ENCODE data around the gene C2CD4D. TPM values are rescaled to one million over a fixed set of nuclear protein-coding genes. Genes with fewer than 3 reads are reported as not detected.

Gene C2CD4D
- polyA plus RNA-seq, 4 donors: 0.46 to 0.62 TPM; not detected in 2

DNA sequence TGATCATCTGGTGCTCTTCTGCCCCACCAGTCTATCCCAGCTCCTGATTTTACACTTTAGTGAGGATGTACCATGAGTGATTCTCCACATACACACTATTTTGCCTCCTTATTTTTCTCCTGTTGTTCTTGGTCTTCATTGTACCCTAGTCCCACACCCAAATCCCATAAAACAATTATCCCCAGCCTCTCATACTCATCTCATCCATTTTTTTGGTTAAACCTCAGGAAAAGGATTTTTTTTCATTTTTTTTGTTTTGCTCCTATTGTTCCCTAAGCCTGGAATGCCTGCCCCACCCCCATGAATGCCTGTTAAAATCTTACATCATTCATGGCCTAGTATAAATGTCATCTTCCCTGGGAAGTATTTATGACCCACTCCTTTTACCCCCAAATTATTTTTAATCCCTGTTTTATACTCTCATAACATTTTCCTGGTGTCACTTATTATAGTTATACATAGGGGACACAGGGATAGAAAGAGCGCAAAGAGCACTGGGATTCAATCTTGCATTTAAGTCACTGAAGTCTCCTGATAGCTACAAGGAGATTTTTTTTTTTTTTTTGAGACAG, 29.5 kb downstream of the C2CD4D start:
- Histone ChIP-seq H3K4me3 (ENCODE audit: low read depth in 1 of 3, low read length in 3 of 3) (no peak overlapping the region), H3K27ac (ENCODE audit: low read depth in 1 of 3, low read length in 2 of 3) (no peak overlapping the region), H3K4me1 (ENCODE audit: control insufficient read depth in 3 of 3, insufficient read depth in 2 of 3, low read depth in 1 of 3, low read length in 2 of 3) (no peaks in the 10 kb centered on the region), H3K36me3 (ENCODE audit: control insufficient read depth in 3 of 3, insufficient read depth in 2 of 3, low read depth in 1 of 3, low read length in 3 of 3) (peaks cover 0 to 5% (median 2%) of the 10 kb centered on the region in 3 donors), H3K27me3 (ENCODE audit: control insufficient read depth in 3 of 3, insufficient read depth in 3 of 3, low read length in 3 of 3) (peaks cover 0 to 7% (median 0%) of the 10 kb centered on the region in 3 donors), H3K9me3 (ENCODE audit: control insufficient read depth in 2 of 2, insufficient read depth in 1 of 2, low read depth in 1 of 2, low read length in 1 of 2) (no peaks in the 10 kb centered on the region)
- DNase-seq (no peak), FAIRE-seq (no peak)
- 96 to 97% (median 97%) methylated on average over 1 of the region's 1 CpG for WGBS, 3 donors

DNA sequence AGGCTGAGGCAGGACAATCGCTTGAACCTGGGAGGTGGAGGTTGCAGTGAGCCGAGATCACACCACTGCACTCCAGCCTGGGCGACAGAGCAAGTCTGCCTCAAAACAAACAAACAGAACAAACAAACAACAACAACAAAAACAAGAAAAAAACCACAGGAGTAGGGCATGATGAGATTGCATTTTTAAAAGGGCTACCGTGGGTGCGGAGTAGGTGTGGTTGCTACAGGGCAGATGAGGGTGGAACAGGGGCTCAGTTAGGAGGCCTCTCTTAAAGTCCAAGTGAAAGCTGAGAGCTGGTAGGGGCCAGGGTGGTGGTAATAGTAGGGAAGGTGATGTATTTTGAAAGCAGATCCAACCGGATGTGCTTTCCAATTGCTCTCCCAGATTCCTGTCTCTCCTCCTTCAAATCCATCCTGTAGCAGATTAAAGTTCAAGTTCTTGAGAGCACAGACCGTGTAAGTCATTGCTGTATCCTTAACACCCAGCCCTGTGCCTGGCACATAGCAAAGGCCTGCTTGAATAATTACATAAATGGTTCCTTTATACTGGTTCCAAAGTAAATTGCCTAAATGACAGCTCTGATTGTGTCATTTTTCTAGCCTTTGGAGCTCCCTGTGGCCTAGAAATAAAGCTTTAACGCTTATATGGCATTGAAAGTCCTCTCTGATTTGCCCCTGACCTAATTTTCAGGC, 30.2 kb downstream of the C2CD4D start:
- H3K27ac ChIP-seq (ENCODE audit: low read depth in 1 of 3, low read length in 2 of 3): no peak overlapping the region
- DNase-seq (no peak), FAIRE-seq (no peak)
- peaks cover 0 to 12% (median 0%) of the 10 kb centered on the region in 3 donors for H3K27me3 ChIP-seq (ENCODE audit: control insufficient read depth in 3 of 3, insufficient read depth in 3 of 3, low read length in 3 of 3)
- H3K4me3 ChIP-seq (ENCODE audit: low read depth in 1 of 3, low read length in 3 of 3): no peak overlapping the region
- peaks cover 0 to 5% (median 0%) of the 10 kb centered on the region in 3 donors for H3K36me3 ChIP-seq (ENCODE audit: control insufficient read depth in 3 of 3, insufficient read depth in 2 of 3, low read depth in 1 of 3, low read length in 3 of 3)
- H3K4me1 ChIP-seq (ENCODE audit: control insufficient read depth in 3 of 3, insufficient read depth in 2 of 3, low read depth in 1 of 3, low read length in 2 of 3): no peaks in the 10 kb centered on the region
- H3K9me3 ChIP-seq (ENCODE audit: control insufficient read depth in 2 of 2, insufficient read depth in 1 of 2, low read depth in 1 of 2, low read length in 1 of 2): no peaks in the 10 kb centered on the region
- 61 to 70% (median 66%) methylated on average over 8 of the region's 8 CpGs for WGBS, 3 donors

DNA sequence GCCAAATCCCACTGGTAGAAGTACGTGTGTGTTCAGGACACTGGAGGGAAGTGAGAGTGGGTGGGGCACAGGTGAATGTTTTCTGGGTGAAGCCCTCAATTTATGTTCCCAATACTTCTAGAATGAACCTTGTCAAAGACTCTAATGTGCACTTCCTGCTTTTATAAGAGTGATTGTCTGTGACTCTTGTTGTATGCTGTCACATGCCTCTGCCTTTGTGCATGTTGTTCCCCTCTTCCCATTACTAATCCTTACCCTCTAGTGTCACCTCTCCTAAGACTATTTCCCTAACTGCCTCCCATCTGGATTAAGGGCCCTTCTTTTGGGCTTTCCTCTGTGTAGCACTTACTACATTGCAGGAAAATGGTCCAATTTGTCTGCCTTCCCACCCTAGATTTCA, 31.9 kb downstream of the C2CD4D start:
- Histone ChIP-seq H3K9me3 (ENCODE audit: control insufficient read depth in 2 of 2, insufficient read depth in 1 of 2, low read depth in 1 of 2, low read length in 1 of 2) (no peaks in the 10 kb centered on the region), H3K4me1 (ENCODE audit: control insufficient read depth in 3 of 3, insufficient read depth in 2 of 3, low read depth in 1 of 3, low read length in 2 of 3) (no peaks in the 10 kb centered on the region), H3K36me3 (ENCODE audit: control insufficient read depth in 3 of 3, insufficient read depth in 2 of 3, low read depth in 1 of 3, low read length in 3 of 3) (peaks cover 0 to 5% (median 0%) of the 10 kb centered on the region in 3 donors), H3K4me3 (ENCODE audit: low read depth in 1 of 3, low read length in 3 of 3) (no peak overlapping the region), H3K27ac (ENCODE audit: low read depth in 1 of 3, low read length in 2 of 3) (no peak overlapping the region), H3K27me3 (ENCODE audit: control insufficient read depth in 3 of 3, insufficient read depth in 3 of 3, low read length in 3 of 3) (peaks cover 0 to 22% (median 0%) of the 10 kb centered on the region in 3 donors)
- DNase-seq: no peak
- FAIRE-seq: no peak
- 54 to 56% (median 55%) methylated on average over 1 of the region's 1 CpG for WGBS, 3 donors

DNA sequence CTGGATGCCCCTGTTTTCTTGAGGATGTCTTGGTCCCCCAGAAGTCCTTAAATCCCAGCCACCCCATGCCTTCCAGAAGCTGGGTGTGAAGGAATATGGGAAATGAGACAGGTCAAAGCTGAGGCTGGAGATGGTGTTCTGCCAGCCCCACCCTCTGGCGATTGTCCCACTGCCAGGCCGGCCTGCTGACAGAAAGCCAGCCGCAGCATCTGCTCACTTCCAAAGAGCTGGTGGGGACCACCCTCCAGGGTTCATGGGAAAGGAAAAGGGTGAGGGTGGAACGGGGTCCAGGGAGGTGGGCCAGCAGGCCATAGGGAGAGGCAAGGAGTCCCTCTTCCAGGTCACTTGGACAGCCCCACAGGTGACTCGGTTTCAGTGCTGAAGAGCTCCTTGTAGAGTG, 32.5 kb downstream of the C2CD4D start:
- 58 to 74% (median 59%) methylated on average over 5 of the region's 5 CpGs for WGBS, 3 donors
- Histone ChIP-seq H3K4me3 (ENCODE audit: low read depth in 1 of 3, low read length in 3 of 3) (no peak overlapping the region), H3K4me1 (ENCODE audit: control insufficient read depth in 3 of 3, insufficient read depth in 2 of 3, low read depth in 1 of 3, low read length in 2 of 3) (no peaks in the 10 kb centered on the region), H3K36me3 (ENCODE audit: control insufficient read depth in 3 of 3, insufficient read depth in 2 of 3, low read depth in 1 of 3, low read length in 3 of 3) (peaks cover 0 to 5% (median 0%) of the 10 kb centered on the region in 3 donors), H3K27me3 (ENCODE audit: control insufficient read depth in 3 of 3, insufficient read depth in 3 of 3, low read length in 3 of 3) (peaks cover 0 to 27% (median 0%) of the 10 kb centered on the region in 3 donors), H3K27ac (ENCODE audit: low read depth in 1 of 3, low read length in 2 of 3) (no peak overlapping the region), H3K9me3 (ENCODE audit: control insufficient read depth in 2 of 2, insufficient read depth in 1 of 2, low read depth in 1 of 2, low read length in 1 of 2) (no peaks in the 10 kb centered on the region)
- FAIRE-seq: no peak
- DNase-seq: no peak

- FAIRE-seq (no peak), DNase-seq (no peak)
- WGBS, 3 donors: 77 to 87% (median 83%) methylated on average over 7 of the region's 7 CpGs
Measured at GRCh38 chr1:151806170-151806569, 33.5 kb downstream of the C2CD4D start.

DNA sequence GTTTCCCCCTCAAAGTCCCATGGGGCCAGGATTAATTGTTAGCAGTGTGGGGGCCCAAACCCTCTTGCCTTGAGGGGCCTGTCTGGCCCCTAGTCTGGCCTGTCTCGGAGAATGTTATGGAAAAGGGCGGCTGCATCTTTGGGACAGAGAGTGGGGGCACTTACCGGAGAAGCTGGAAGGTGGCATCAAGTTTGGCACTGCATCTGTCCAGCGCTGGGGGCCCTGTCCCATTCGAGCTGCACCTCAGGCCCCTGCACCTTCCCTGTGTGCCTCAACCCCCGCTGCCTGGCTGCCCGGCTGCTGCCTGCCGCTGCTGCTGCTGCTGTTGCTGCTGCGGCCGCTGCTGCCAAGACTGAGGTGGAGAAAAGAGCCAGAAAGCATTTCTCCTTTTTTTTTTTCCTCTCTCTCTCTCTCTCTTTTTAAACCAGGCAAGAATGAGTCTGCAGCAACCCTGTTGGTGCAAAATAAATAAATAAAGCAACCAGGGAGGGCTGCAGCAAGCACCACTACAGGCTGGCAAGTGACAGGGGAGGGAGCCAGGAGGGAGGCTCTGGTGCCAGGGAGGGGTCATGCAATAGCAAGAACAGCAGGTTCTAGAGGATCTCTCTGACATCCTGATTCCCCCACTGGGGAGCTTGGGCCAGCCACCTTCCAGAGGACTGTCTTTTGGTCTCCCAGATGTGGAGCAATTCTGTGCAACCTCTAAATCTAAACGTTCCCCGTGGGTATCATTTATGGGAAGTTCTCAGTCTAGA, 34.4 kb downstream of the C2CD4D start, which contains the start of gene LINGO4:
Gene LINGO4 (minus strand): TSS at position 354 of the 755 bp plus-strand sequence. CDS start 2,715 bp downstream, outside the sequence.
- H3K27me3 ChIP-seq (ENCODE audit: control insufficient read depth in 3 of 3, insufficient read depth in 3 of 3, low read length in 3 of 3): peaks cover 0 to 39% (median 0%) of the 10 kb centered on the region in 3 donors
- H3K9me3 ChIP-seq (ENCODE audit: control insufficient read depth in 2 of 2, insufficient read depth in 1 of 2, low read depth in 1 of 2, low read length in 1 of 2): no peaks in the 10 kb centered on the region
- FAIRE-seq (no peak), DNase-seq (no peak)
- WGBS, 3 donors: 42 to 69% (median 56%) methylated on average over 12 of the region's 12 CpGs
- H3K36me3 ChIP-seq (ENCODE audit: control insufficient read depth in 3 of 3, insufficient read depth in 2 of 3, low read depth in 1 of 3, low read length in 3 of 3): no peaks in the 10 kb centered on the region
- H3K4me1 ChIP-seq (ENCODE audit: control insufficient read depth in 3 of 3, insufficient read depth in 2 of 3, low read depth in 1 of 3, low read length in 2 of 3): no peaks in the 10 kb centered on the region
- H3K27ac ChIP-seq (ENCODE audit: low read depth in 1 of 3, low read length in 2 of 3): no peak within 1 kb of the TSS
- no peak within 1 kb of the TSS for H3K4me3 ChIP-seq (ENCODE audit: low read depth in 1 of 3, low read length in 3 of 3)

More at GRCh38 chr1:151806170-151806569, 33.5 kb downstream of the C2CD4D start:
- no peak overlapping the region for H3K27ac ChIP-seq (ENCODE audit: low read depth in 1 of 3, low read length in 2 of 3)
- peaks cover 0 to 3% (median 0%) of the 10 kb centered on the region in 3 donors for H3K36me3 ChIP-seq (ENCODE audit: control insufficient read depth in 3 of 3, insufficient read depth in 2 of 3, low read depth in 1 of 3, low read length in 3 of 3)
- H3K4me3 ChIP-seq (ENCODE audit: low read depth in 1 of 3, low read length in 3 of 3): no peak overlapping the region
- H3K27me3 ChIP-seq (ENCODE audit: control insufficient read depth in 3 of 3, insufficient read depth in 3 of 3, low read length in 3 of 3): peaks cover 0 to 30% (median 0%) of the 10 kb centered on the region in 3 donors
- H3K4me1 ChIP-seq (ENCODE audit: control insufficient read depth in 3 of 3, insufficient read depth in 2 of 3, low read depth in 1 of 3, low read length in 2 of 3): no peaks in the 10 kb centered on the region
- H3K9me3 ChIP-seq (ENCODE audit: control insufficient read depth in 2 of 2, insufficient read depth in 1 of 2, low read depth in 1 of 2, low read length in 1 of 2): no peaks in the 10 kb centered on the region

GRCh38 chr1:151803915-151804314, 35.7 kb downstream of the C2CD4D start:
- H3K4me1 ChIP-seq (ENCODE audit: control insufficient read depth in 3 of 3, insufficient read depth in 2 of 3, low read depth in 1 of 3, low read length in 2 of 3): no peaks in the 10 kb centered on the region
- FAIRE-seq (no peak), DNase-seq (no peak)
- no peaks in the 10 kb centered on the region for H3K36me3 ChIP-seq (ENCODE audit: control insufficient read depth in 3 of 3, insufficient read depth in 2 of 3, low read depth in 1 of 3, low read length in 3 of 3)
- H3K9me3 ChIP-seq (ENCODE audit: control insufficient read depth in 2 of 2, insufficient read depth in 1 of 2, low read depth in 1 of 2, low read length in 1 of 2): no peaks in the 10 kb centered on the region
- H3K27ac ChIP-seq (ENCODE audit: low read depth in 1 of 3, low read length in 2 of 3): no peak overlapping the region
- H3K27me3 ChIP-seq (ENCODE audit: control insufficient read depth in 3 of 3, insufficient read depth in 3 of 3, low read length in 3 of 3): peaks cover 0 to 50% (median 0%) of the 10 kb centered on the region in 3 donors
- WGBS, 3 donors: 93 to 100% (median 96%) methylated on average over 3 of the region's 3 CpGs
- H3K4me3 ChIP-seq (ENCODE audit: low read depth in 1 of 3, low read length in 3 of 3): no peak overlapping the region

- Histone ChIP-seq H3K4me1 (ENCODE audit: control insufficient read depth in 3 of 3, insufficient read depth in 2 of 3, low read depth in 1 of 3, low read length in 2 of 3) (no peaks in the 10 kb centered on the region), H3K9me3 (ENCODE audit: control insufficient read depth in 2 of 2, insufficient read depth in 1 of 2, low read depth in 1 of 2, low read length in 1 of 2) (no peaks in the 10 kb centered on the region), H3K36me3 (ENCODE audit: control insufficient read depth in 3 of 3, insufficient read depth in 2 of 3, low read depth in 1 of 3, low read length in 3 of 3) (no peaks in the 10 kb centered on the region), H3K27me3 (ENCODE audit: control insufficient read depth in 3 of 3, insufficient read depth in 3 of 3, low read length in 3 of 3) (peaks cover 0 to 54% (median 0%) of the 10 kb centered on the region in 3 donors), H3K27ac (ENCODE audit: low read depth in 1 of 3, low read length in 2 of 3) (no peak overlapping the region), H3K4me3 (ENCODE audit: low read depth in 1 of 3, low read length in 3 of 3) (no peak overlapping the region)
- FAIRE-seq (no peak), DNase-seq (no peak)
Measured at GRCh38 chr1:151803164-151803563, 36.5 kb downstream of the C2CD4D start.

Data from small intestine (tissue), 7 donors.